GM20431 (cell line): ENCODE measurements around the gene TRIM2.

Source experiments
- in situ Hi-C: fragments of 300-500 bp; cut with MseI, MboI; formaldehyde crosslinking; loops from one replicate; pipeline ENCODE4 v1.15.0; 2020; ENCODE audit warnings: low sequenced_read_pairs; ENCODE audit not compliant: unreplicated experiment

Gene TRIM2

DNA sequence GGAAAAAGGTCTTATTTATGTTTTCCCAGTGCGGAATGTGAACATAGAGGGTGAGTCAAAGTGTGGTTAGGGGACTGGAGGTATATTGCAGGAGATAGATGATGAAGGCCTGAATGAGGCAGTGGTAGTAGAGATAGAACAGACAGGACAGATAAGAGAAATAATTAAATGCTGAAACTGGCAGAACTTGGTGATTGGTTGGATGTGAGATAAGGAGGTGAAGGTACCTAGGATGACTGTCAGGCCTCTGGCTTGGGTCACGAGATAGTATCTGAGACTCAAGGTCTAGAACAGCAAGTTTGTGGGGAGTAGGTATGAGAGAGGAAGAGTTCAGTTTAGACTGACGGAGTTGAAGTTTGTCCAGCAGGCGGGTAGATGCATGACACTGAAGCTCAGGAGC is 143.8 kb downstream of the TRIM2 start:
- in situ Hi-C loops: loop anchor here (25.0 kb wide), 1 partner anchor 289 kb away; no protein-coding TSS in a partner anchor

DNA sequence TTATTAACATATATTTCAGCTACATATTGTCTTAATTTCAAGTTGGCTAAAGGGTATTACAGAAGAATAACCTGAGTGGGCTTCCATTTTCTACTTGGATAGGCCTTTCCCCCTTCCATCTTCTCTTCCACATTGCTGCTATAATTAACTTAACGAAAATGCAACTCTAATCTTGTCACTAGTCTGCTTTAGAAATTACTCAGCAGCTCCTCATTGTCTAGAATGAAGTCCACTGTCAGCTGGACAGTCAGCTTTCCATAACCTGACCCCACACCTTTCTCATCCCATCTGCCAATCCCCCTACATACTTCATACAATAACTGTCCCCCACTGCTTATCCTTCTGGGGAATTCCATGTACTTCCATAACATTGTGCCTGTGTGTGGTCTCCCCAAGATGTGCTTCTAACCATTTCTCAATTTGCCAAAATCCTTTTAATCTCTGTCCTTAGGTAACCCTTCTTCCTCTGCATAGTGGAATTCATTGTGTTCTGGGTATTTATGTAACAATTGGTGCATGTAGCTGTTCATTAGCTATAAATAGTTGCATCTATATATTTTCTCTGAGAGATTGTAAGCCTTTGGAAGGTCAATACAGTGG is 145.1 kb downstream of the TRIM2 start:
- in situ Hi-C loops: loop anchor here (25.0 kb wide), 1 partner anchor 288 kb away; no protein-coding TSS in a partner anchor

DNA sequence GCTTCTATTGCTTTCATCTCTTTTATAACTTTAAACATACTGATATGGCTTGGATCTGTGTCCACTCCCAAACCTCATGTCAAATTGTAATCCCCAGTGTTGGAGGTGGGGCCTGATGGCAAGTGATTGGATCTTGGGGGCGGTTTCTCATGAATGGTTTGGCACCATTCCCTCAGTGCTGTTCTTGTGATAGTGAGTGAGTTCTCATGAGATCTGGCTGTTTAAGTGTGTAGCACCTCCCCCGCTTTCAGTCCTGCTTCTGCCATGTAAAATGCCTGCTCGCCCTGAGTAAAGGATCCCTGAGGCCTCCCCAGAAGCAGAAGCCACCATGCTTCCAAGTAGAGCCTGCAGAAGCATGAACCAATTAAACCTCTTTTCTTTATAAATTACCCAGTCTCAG is 157.9 kb downstream of the TRIM2 start:
- in situ Hi-C loops: no loop called here

DNA sequence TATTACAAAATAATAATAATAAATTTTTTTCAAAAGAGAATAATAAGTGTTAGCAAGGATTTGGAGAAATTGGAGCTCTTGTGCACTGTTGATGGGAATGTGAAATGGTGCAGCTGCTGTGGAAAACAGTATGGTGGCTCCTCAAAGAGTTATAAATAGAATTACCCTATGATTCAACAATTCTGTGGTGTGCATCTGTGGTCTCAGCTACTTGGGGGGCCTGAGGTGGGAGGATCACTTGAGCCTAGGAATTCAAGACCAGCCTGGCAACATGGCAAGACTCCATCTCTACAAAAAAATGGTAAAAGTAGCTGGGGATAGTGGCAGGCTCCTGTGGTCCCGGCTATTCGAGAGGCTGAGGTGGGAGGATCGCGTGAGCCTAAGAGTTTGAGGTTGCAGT is 159.8 kb downstream of the TRIM2 start:
- in situ Hi-C loops: no loop called here

DNA sequence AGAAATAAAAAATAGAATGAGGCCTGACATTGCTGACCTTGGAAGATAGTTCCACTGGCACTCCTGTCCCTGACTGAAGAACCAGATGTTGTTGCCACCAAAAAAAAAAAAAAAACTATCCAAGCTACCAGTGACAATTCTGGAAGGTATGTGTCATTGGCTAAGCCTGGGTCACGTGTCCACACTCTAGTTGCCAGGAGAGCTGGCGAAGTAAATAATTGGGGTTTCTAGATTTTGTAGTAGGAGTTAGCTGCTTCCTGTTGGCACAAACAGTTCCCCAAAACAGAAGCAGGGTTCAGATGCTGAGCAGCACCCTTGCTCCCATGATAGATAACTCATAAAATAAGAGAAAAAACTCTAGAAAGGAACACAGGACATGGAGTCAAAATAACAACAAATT is 160.8 kb downstream of the TRIM2 start:
- in situ Hi-C loops: no loop called here

DNA sequence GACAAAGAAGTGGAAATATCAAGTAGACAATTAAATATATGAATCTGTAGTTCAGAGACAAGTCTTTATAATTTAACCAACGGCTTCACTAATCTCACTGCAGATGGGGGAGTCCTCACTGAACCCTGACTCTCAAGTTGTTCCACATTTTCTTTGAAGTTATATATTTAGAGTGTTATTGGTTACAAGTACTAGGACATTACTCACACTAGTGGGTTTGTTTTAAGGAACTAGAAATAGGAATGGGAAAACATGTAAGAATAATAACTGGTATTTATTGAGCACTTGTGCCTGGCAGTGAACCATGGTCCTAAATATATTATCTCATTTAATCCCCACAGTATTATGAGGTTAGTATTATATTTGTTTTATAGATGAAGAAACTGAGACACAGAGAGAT is 162.2 kb downstream of the TRIM2 start:
- in situ Hi-C loops: no loop called here

DNA sequence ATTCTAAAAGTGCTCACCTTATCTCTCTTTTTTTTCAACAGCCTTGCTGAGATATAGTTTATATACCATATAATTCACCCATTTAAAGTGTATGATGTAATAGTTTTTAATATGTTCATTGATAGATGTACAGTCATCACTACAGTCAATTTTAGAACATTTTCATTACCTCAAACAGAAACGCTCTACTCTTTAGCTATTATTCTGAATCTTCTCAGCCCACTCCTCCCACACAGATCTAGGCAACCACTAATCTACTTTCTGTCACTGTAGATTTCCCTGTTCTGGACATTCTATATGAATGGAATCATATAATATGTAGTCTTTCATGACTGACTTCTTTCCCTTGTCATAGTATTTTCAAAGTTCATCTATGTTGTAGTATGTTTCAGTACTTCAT is 162.8 kb downstream of the TRIM2 start:
- in situ Hi-C loops: no loop called here

DNA sequence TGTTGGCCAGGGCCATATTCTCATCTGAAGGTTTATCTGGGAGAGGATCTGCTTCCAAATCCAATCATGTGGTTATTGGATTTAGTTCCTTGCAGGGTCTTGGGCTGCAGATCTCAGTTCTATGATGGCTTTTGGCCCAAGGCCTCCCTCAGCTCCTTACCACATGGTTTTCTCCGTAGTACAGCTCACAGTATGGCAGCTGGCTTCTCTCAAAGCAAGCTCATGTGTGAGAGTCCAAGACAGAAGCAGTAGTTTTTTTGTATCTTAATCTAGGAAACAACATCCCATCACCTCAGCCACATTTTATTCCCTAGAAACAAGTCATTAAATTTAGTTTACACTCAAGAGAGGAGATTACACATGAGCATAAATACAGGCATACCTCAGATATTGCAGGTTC is 164.8 kb downstream of the TRIM2 start:
- in situ Hi-C loops: no loop called here

DNA sequence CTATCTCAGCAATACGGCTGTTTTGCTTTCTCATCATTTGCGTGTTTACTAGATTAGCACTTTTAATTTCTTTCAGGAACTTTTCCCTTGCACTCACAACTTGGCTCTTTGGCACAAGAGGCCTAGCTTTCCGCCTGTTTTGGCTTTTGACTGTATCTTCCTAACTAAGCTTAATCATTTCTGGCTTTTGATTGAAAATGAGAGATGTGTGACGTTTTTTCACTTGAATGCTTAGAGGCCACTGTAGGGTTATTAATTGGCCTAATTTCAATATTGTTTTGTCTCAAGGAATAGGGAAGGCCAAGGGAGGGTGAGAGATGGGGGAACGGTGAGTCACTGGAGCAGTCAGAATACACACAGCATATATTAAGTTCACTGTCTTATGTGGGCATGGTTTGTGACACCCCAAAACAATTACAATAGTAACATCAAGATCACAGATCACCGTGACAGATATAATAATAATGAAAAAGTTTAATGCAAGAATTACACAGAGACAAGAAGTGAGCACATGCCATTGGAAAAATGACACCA is 167.5 kb downstream of the TRIM2 start:
- in situ Hi-C loops: no loop called here

DNA sequence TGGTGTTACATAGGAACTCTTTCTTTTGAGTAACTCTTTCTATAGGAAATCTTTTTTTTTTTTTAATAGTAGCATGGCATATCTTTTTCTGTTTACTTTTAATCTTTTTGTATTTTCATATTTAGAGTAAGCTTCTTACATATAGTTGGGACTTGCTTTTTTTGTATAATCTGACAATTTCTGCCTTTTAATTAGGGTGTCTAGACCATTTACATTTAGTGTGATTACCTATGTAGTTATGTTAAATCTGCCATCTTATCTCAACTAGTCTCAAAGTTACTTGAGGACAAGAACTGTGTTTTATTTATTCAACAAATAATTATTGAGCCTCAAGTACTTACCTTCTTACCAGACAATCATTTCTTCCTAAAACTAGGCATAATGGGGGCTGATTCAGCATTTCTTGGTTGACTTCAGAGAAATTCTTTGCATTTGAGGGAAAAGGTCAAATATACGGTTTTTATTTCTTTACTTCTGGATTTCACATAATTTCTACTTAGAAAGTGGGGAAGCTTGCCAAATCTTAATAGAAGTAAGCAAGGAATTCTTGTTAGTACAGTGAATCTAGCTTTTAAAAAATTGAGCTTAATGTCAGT is 168.8 kb downstream of the TRIM2 start:
- in situ Hi-C loops: no loop called here

DNA sequence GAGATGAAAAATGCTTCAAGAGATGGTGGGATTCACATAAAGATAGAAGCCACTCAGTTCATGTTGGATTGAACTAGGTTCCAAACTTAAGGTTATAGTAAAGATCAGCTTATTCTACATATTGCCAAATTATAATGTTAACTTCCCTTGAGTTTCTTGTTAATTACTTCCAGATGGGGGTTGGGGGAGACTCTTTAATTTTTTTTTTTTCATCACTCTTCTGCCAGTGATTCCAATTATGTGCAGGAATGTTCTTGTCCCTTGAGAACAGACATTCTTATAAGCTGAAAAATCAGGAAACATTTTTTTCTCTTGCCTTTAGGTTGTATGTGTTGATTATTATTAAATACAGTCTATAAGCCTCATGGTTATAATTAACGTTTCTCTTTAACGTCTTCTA is 170.2 kb downstream of the TRIM2 start:
- in situ Hi-C loops: no loop called here

DNA sequence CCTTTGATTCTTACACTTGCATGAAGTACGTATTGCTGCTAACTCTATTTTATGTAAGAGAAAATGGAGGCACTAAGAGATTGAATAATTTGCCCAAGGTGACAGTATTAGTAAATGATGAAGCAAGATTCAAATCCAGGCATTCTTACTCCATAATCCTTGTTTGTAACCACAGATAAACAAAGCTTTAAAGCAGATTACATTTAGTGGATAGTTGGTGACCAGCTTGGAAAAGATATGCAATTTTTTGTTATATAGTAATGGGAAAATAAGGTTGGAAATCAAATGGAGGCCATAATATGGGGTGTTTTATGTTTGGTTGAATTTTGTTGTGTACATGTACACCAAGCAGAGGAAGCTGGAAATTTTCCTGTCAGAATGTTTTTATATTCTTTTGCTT is 171.1 kb downstream of the TRIM2 start:
- in situ Hi-C loops: no loop called here

DNA sequence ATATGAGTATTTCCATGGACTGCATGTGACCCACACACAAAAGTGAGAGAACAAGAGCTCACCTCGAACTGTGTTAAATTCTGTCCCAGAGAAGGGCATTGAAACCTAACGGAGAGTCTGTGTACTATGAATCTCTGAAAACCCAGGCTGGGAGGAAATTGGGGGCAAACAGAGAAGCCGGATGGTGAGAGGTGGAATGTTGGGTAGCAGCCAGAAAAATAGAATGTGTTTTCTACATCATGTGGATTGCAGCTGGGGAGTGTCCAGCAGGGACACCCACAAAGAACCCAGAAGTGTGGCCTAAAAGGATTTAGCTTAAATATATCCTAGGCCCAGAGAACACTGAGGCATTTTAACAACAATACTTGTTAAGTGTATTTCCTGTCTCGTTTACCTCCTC is 178.9 kb downstream of the TRIM2 start:
- in situ Hi-C loops: no loop called here

DNA sequence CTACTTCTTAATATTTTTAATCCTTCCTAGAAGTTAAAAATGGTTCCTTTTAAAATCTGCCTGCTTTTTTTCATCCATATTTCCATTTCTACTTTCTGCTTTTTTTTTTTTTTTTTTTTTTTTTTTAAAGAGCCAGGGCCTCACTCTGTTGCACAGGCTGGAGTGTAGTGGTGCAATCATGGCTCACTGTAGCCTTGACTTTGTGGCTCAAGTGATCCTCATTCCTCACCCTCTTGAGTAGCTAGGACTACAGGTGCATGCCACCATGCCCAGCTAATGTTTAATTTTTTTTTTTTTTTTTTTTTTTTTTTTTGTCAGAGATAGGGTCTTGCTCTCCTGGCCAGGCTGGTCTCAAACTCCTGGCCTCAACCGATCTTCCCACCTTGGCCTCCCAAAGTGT is 179.9 kb downstream of the TRIM2 start:
- in situ Hi-C loops: no loop called here

DNA sequence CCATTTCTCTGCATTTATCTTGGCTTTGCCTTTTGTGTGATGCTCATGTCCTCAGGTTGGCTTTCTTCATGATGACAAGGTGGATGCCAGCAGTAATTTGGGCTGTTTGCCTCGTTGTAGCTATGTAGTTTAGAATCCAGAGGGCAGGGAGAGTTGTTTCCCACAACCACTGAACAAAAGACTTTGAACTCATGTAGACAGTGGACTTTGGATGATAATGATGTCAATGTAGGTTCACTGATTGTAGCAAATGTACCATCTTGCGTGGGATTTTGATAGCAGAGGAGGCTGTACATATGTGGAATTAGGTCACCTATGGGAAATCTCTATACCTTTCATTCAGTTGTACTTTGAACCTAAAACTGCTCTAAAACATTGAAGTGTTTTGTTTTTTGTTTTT is 181.5 kb downstream of the TRIM2 start:
- in situ Hi-C loops: no loop called here

DNA sequence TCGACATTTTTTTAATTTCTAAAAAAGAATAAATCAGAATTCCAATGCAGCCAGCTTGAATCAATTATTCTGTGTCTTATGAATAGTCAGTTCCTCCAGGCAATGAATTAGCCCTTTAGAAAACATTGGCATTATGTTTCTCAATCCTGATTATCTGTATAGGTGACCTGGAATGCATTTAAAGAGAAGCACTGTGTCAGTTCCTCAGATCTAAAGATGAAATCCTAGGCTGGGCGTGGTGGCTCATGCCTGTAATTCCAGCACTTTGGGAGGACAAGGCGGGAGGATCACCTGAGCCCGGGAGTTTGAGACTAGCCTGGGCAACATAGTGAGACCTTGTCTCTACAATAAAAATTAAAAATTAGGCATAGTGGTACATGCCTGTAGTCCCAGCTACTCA is 183.7 kb downstream of the TRIM2 start:
- in situ Hi-C loops: no loop called here
